PC-3 (cell line): ENCODE results near the gene FIP1L1.
"Not testable (repeated sequence)": the region's sequence is repeated elsewhere in the genome, so short reads cannot be mapped to it uniquely, and the experiment has no call there.

Experiments
- EZH2 ChIP-seq: fragments of 300-600 bp; sonication (generic); IDR thresholded peaks from one replicate; pipeline ENCODE4 v1.6.1; 2017; ENCODE audit warnings: antibody characterized with exemption, mild to moderate bottlenecking, low read length; ENCODE audit not compliant: unreplicated experiment
- EZH2phosphoT487 ChIP-seq: fragments of 300-600 bp; sonication (generic); IDR thresholded peaks from 2 replicates; pipeline ENCODE4 v1.6.1; 2018; ENCODE audit warnings: mild to moderate bottlenecking, antibody characterized with exemption, low read length, borderline replicate concordance
- TF ChIP-seq, protein P1 (sequence below): fragments of 300-600 bp; sonication (generic); conservative IDR thresholded peaks from 2 replicates; pipeline ENCODE4 v1.5.1; 2017; ENCODE audit warnings: antibody characterized with exemption, low read depth, mild to moderate bottlenecking, low read length

DNA sequence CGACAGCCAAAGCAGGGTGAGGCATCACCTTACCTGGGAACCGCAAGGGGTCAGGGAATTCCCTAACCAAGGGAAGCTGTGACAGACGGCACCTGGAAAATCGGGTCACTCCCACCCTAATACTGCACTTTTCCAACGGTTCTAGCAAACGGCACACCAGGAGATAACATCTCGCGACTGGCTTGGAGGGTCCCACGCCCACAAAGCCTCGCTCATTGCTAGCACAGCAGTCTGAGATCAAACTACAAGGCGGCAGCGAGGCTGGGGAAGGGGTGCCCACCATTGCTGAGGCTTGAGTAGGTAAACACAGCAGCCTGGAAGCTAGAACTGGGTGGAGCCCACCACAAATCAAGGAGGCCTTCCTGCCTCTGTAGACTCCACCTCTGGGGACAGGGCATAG lies 37.3 kb upstream of the FIP1L1 start:
- TF ChIP-seq, protein P1, sequence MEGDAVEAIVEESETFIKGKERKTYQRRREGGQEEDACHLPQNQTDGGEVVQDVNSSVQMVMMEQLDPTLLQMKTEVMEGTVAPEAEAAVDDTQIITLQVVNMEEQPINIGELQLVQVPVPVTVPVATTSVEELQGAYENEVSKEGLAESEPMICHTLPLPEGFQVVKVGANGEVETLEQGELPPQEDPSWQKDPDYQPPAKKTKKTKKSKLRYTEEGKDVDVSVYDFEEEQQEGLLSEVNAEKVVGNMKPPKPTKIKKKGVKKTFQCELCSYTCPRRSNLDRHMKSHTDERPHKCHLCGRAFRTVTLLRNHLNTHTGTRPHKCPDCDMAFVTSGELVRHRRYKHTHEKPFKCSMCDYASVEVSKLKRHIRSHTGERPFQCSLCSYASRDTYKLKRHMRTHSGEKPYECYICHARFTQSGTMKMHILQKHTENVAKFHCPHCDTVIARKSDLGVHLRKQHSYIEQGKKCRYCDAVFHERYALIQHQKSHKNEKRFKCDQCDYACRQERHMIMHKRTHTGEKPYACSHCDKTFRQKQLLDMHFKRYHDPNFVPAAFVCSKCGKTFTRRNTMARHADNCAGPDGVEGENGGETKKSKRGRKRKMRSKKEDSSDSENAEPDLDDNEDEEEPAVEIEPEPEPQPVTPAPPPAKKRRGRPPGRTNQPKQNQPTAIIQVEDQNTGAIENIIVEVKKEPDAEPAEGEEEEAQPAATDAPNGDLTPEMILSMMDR: not testable (repeated sequence)
- TF ChIP-seq EZH2, EZH2phosphoT487: not testable (repeated sequence)
